Measurements from ENCODE around the gene MYLIP. TPM values are rescaled to one million over a fixed set of nuclear protein-coding genes. Genes with fewer than 3 reads are reported as not detected.

The MYLIP gene
- total RNA-seq, 1 experiment from 2014 or later: 42.2 TPM

DNA sequence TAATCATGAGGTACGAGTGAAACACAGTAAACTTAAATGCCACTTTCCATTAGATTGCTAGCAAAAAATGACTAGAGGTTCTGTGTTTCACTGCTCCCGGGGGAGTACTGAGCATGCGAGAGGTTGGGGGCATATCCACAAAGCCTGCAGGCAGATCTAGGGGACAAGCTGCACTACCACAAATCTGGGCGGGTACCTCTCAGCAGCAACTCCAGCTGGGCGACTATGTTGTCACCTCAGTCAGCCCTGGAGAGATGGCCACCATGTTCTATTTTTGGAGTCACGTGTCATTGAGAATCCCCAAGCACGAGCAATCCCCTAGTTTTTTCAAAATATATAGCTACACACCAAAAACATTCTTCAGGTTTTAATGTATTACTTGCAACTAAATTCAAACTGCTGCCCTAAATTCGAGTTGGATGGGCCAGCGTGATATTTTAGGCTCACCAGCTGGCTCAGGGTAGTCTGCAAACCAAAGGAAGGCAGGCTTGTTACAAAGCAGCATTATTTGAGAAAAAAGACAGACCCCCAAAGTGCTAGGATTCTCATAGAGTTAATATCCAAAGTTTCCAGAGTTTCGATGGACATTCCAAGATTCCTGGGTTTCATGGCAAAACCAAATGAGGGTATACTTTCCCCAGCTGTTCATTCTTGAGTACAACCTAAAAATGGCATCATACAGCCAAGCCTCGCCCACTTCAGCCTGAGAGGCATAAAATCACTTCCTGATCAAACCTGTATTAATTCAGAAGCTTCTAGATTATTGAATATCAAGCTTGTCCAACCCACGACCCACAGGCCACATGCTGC, 24.1 kb upstream of the MYLIP start:
- H3K4me2 ChIP-seq: no peak overlapping the region
- H4K20me1 ChIP-seq (ENCODE audit: insufficient read depth): no peaks in the 10 kb centered on the region
- intact Hi-C loops (cut with micrococcal nuclease; ENCODE audit: unreplicated experiment): no loop called here
- TF ChIP-seq EZH2 (IDR thresholded peaks at IDR 0.05; ENCODE audit: low read depth): no peak
- TF ChIP-seq, protein P1, sequence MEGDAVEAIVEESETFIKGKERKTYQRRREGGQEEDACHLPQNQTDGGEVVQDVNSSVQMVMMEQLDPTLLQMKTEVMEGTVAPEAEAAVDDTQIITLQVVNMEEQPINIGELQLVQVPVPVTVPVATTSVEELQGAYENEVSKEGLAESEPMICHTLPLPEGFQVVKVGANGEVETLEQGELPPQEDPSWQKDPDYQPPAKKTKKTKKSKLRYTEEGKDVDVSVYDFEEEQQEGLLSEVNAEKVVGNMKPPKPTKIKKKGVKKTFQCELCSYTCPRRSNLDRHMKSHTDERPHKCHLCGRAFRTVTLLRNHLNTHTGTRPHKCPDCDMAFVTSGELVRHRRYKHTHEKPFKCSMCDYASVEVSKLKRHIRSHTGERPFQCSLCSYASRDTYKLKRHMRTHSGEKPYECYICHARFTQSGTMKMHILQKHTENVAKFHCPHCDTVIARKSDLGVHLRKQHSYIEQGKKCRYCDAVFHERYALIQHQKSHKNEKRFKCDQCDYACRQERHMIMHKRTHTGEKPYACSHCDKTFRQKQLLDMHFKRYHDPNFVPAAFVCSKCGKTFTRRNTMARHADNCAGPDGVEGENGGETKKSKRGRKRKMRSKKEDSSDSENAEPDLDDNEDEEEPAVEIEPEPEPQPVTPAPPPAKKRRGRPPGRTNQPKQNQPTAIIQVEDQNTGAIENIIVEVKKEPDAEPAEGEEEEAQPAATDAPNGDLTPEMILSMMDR (conservative IDR thresholded peaks at IDR 0.05): no peak
- H3K79me2 ChIP-seq (ENCODE audit: low read depth): no peaks in the 10 kb centered on the region
- no peak overlapping the region for H3K4me3 ChIP-seq
- CTCF ChIA-PET: no interaction called here
- H3K36me3 ChIP-seq (ENCODE audit: low read depth): no peaks in the 10 kb centered on the region
- no peaks in the 10 kb centered on the region for H3K9me2 ChIP-seq (ENCODE audit: insufficient read depth)
- no peak for DNase-seq
- H3F3A ChIP-seq (ENCODE audit: insufficient read depth, low read depth): no peaks in the 10 kb centered on the region
- POLR2A ChIA-PET (ENCODE audit: unreplicated experiment): no interaction called here
- peaks cover 20% of the 10 kb centered on the region for H3K27me3 ChIP-seq (ENCODE audit: insufficient read depth, low read depth)
- no peak overlapping the region for H2AFZ ChIP-seq
- no peak overlapping the region for H3K27ac ChIP-seq
- H3K4me1 ChIP-seq (replicated peaks; ENCODE audit: insufficient read depth): no peaks in the 10 kb centered on the region
- no TSS peak for BruUV-seq (replicated peaks)
- H3K9me3 ChIP-seq (ENCODE audit: insufficient read depth, low read depth): no peaks in the 10 kb centered on the region

DNA sequence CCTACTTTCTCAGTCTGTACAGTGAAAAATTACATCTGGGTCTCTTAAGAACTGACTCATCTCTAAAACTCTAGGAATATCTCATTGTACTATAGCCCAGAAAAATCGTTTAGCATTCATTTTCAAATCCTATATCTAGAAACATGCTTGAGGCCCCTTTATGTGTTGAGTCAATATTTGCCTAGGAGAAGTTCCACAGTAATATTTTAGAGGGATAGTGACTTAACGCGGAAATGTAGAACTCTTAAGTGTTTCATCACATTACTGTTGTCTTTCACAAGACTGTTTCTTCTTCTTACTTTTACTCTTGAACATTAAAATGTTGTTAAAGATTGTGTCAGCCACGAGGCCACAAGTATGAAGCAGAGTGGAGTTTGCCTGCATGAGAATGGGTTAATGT, 23.0 kb upstream of the MYLIP start:
- Histone ChIP-seq H3K4me1 (replicated peaks; ENCODE audit: insufficient read depth) (no peaks in the 10 kb centered on the region), H3K4me2 (no peak overlapping the region), H3K36me3 (ENCODE audit: low read depth) (no peaks in the 10 kb centered on the region), H3K27ac (no peak overlapping the region), H3K9me3 (ENCODE audit: insufficient read depth, low read depth) (no peaks in the 10 kb centered on the region), H3F3A (ENCODE audit: insufficient read depth, low read depth) (no peaks in the 10 kb centered on the region), H3K9me2 (ENCODE audit: insufficient read depth) (no peaks in the 10 kb centered on the region), H4K20me1 (ENCODE audit: insufficient read depth) (no peaks in the 10 kb centered on the region), H3K27me3 (ENCODE audit: insufficient read depth, low read depth) (peaks cover 15% of the 10 kb centered on the region), H3K79me2 (ENCODE audit: low read depth) (no peaks in the 10 kb centered on the region), H2AFZ (no peak overlapping the region), H3K4me3 (no peak overlapping the region)
- POLR2A ChIA-PET (ENCODE audit: unreplicated experiment): no interaction called here
- TF ChIP-seq, protein P1 (conservative IDR thresholded peaks at IDR 0.05): no peak
- TF ChIP-seq EZH2 (IDR thresholded peaks at IDR 0.05; ENCODE audit: low read depth): no peak
- no peak for DNase-seq
- intact Hi-C loops (cut with micrococcal nuclease; ENCODE audit: unreplicated experiment): no loop called here
- CTCF ChIA-PET: interaction anchor here (0.7 kb wide), 1 partner anchor 1243 kb away, joined by 5 read pairs; no protein-coding TSS in a partner anchor
- no TSS peak for BruUV-seq (replicated peaks)

DNA sequence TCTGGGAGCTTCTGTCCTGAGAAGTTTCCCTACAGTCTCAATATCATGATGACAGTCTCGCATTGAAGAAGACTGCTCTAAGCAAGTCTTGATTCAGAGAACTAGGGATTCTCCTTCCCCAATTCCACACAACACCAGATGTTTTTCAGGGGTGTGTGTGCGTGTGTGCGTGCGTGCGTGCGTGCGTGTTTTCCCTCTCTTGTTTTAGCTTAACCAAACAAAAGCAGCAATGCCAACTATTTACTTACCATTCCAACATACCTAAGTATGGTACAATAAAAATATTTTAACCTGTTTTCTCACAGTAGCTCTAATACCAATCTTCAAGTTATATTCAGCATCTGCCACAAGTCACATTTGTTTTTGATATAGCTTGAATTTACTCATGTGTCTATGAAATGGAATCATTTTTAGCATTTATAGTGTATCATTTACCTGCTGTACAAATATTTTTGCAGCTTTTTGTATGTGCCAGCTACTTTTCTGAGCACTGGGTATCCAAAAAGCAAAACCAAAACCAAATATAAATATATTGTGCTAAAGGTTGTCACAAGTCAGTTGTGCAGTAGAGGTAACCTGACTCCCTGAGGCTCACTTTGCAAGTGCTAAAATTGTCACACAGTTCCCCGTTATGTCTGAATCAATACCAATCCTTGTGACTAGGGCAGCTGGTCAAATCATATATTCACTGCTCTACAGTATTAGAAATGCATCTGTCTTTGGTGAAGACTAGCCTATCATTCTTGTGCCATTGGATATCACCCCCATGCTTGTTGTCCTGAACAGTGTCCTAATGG, 21.7 kb upstream of the MYLIP start:
- H3K4me3 ChIP-seq: no peak overlapping the region
- H3K4me2 ChIP-seq: no peak overlapping the region
- no TSS peak for BruUV-seq (replicated peaks)
- peaks cover 6% of the 10 kb centered on the region; the same call in 1 of the 2 replicates for H3K27me3 ChIP-seq (ENCODE audit: insufficient read depth, low read depth)
- H3K9me3 ChIP-seq (ENCODE audit: insufficient read depth, low read depth): no peaks in the 10 kb centered on the region
- intact Hi-C loops (cut with micrococcal nuclease; ENCODE audit: unreplicated experiment): no loop called here
- H4K20me1 ChIP-seq (ENCODE audit: insufficient read depth): no peaks in the 10 kb centered on the region
- H3K27ac ChIP-seq: no peak overlapping the region
- no peaks in the 10 kb centered on the region for H3K79me2 ChIP-seq (ENCODE audit: low read depth)
- DNase-seq: no peak
- no peaks in the 10 kb centered on the region for H3K9me2 ChIP-seq (ENCODE audit: insufficient read depth)
- no peaks in the 10 kb centered on the region for H3K4me1 ChIP-seq (replicated peaks; ENCODE audit: insufficient read depth)
- H2AFZ ChIP-seq: no peak overlapping the region
- TF ChIP-seq EZH2 (IDR thresholded peaks at IDR 0.05; ENCODE audit: low read depth): no peak
- TF ChIP-seq, protein P1 (conservative IDR thresholded peaks at IDR 0.05): no peak
- ChIA-PET CTCF (no interaction called here), POLR2A (ENCODE audit: unreplicated experiment) (no interaction called here)
- H3F3A ChIP-seq (ENCODE audit: insufficient read depth, low read depth): no peaks in the 10 kb centered on the region
- H3K36me3 ChIP-seq (ENCODE audit: low read depth): no peaks in the 10 kb centered on the region
